A549 treated with AZD9567 at 1 μM for 4 hours (cell line): Measurements from ENCODE around the gene PARS2. TPM values are rescaled to one million over a fixed set of nuclear protein-coding genes. Genes with fewer than 3 reads are reported as not detected.

Experiments
- total RNA-seq: library from RNA; stranded (reverse); fragments of 200-300 nt; extraction: Qiagen RNA extraction; gene quantifications from 5 replicates; pipeline ENCODE4 v1.2.3, GENCODE V29; 2022; ENCODE audit not compliant: insufficient read depth

Gene PARS2
- 3.9 to 5.7 TPM (median 5.1 TPM) in 5 replicates for total RNA-seq

GRCh38 chr1:54764133-54764921, at the start of gene PARS2:
Gene PARS2 (minus strand): TSS chr1:54764523. CDS start chr1:54759161, 5,362 bp downstream.

DNA sequence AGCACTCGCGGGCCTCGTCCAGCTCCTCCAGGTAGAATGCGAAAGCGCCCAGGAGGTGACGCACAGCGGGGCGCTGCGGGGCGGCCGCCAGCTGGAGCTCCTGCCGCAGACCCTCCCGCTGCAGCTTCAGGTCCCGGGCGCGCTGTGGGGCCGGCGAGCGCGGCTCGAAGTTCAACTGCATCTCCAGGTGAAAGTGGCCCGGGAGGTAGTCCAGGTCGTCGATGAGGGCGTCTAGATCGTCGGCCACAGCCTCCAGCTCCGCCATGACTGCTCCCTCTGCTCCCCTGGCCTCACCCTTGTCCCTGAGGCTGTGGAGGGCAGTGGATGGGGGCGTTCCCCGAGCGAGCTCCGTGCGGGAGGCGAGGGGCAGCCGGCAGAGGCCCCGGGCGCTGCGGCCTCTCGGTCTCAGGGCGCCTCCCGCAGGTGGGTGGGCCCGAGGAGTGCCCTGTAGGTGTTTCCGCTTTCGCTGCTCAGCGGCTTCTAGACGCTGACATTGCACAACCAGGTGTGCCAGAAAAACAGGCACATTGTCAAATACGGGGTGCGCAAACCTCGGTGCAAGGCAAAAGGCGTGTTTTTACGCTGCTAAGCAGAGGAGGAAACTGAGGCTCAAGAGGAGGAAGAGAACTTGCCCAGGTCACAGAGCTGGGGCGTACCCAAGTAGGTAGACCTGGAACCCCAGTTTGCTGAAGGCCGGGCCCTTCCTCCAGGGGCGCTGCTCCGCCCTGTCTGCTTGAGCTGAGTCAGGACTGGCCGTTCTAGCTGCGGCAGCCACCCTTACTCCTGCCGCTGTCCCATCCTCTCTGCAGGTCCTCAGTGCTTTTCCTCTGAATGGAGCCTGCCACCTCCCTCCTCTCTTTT, 36.8 kb upstream of the PARS2 start, which contains the start of gene TTC22:
Gene TTC22, minus strand, starts transcription at position 425 of the 861 bp plus-strand sequence. Its CDS starts 160 bp downstream, at position 265.

DNA sequence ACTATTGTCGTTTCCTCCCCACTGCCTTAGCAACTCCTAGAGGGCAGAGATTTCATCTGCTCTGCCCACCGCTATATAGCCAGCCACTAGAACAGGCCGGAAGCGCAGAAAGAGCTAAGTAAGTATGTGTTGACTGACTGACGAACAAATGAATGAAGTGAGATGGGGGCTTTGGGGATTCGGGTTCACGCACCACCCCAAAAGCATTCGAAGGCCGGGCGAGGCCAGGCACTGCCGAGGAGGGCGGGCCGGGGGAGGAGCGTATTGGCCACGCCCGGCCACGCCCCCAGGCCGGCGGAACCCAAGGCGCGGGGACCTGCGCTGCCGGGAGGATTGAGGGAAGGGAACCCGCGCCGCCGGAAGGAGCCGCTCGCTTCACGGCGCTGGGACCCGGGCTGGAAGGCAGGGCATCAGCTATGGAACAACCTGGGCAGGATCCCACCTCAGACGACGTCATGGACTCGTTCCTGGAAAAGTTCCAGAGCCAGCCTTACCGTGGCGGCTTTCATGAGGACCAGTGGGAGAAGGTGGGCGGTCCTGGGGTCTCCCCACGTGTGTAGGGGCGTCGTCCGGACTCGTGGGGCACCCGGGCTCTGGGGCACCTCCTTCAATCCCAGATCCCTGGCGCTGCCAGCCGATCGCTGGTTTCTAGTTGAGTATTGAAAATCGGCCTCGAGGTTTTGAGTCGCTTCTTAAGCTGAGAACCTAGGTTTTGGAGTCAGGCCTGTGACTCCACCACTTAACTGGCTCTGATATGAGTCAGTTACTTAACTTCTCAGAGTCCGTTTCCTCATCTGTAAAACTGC, 48.6 kb downstream of the PARS2 start, which contains the start of gene TTC4:
Gene TTC4, plus strand, starts transcription at position 369 of the 806 bp plus-strand sequence. Its CDS starts 48 bp downstream, at position 417.

Other genes starting within 250 kb of the PARS2 start
- 1.6 to 2.6 TPM (median 2.1 TPM) in 5 replicates for gene ACOT11, start 216.3 kb downstream of the PARS2 start, total RNA-seq
- gene FAM151A, start 141.0 kb downstream of the PARS2 start, total RNA-seq, result 0.03 to 0.07 TPM (median 0.06 TPM) in 4 of 5 replicates, not detected in the other
- gene MROH7, start 122.7 kb downstream of the PARS2 start, total RNA-seq, result 0.02 TPM in 1 of 5 replicates, not detected in the others
- 26.8 to 29.7 TPM (median 27.7 TPM) in 5 replicates for gene TTC4, start 48.7 kb downstream of the PARS2 start, total RNA-seq
- gene TTC22, start 36.8 kb upstream of the PARS2 start, total RNA-seq, result not detected in 5 replicates
- gene DHCR24, start 122.7 kb upstream of the PARS2 start, total RNA-seq, result 41.8 to 43.9 TPM (median 42.3 TPM) in 5 replicates
- 0.41 to 0.72 TPM (median 0.61 TPM) in 4 of 5 replicates, not detected in the other for gene TMEM61, start 216.1 kb upstream of the PARS2 start, total RNA-seq
- not detected in 5 replicates for gene BSND, start 234.4 kb upstream of the PARS2 start, total RNA-seq